ENCODE measurements around the gene CCNY. TPM values are rescaled to one million over a fixed set of nuclear protein-coding genes. Genes with fewer than 3 reads are reported as not detected.

Gene CCNY
- total RNA-seq, result 10 to 100 TPM; 60.5 to 65.9 TPM
- polyA plus RNA-seq (2013, experiment 1 of 2), result 47.6 TPM
- polyA plus RNA-seq (2013, experiment 2 of 2), result 44.6 TPM
- long read RNA-seq, experiment 1, partial matches to known transcripts, result 5 of 18 reads
- long read RNA-seq, experiment 1, other reads (novel, unspliced or antisense), result 12 of 18 reads
- long read RNA-seq, experiment 2, full-length matches to known transcripts, result 125 of 171 reads
- long read RNA-seq, experiment 2, partial matches to known transcripts, result 4 of 171 reads
- long read RNA-seq, experiment 2, other reads (novel, unspliced or antisense), result 42 of 171 reads
- long read RNA-seq, experiment 3, partial matches to known transcripts, result 1 of 5 reads
- long read RNA-seq, experiment 3, other reads (novel, unspliced or antisense), result 2 of 5 reads
- long read RNA-seq, experiment 4, partial matches to known transcripts, result 2 of 7 reads
- long read RNA-seq, experiment 4, other reads (novel, unspliced or antisense), result 4 of 7 reads

GRCh38 chr10:35336084-35336831 lies at the start of gene CCNY:
Gene CCNY, plus strand, starts transcription at chr10:35336509. Its CDS starts 545 bp downstream, at chr10:35337054.
- DNase-seq, result peak; percentile 92
- Histone ChIP-seq H3K9me3 (ENCODE audit: control insufficient read depth, low read length) (no peaks in the 10 kb centered on the region), H3K4me1 (ENCODE audit: control insufficient read depth, insufficient read depth, low read length) (no peaks in the 10 kb centered on the region), H3K36me3 (ENCODE audit: control insufficient read depth, insufficient read depth, low read length) (peaks cover 15% of the 10 kb centered on the region), H3K9ac (ENCODE audit: extremely low read depth, low read length, poor library complexity, severe bottlenecking) (peak within 1 kb of the TSS; percentile 63), H3K27ac (ENCODE audit: low read depth, low read length) (no peak within 1 kb of the TSS), H3K4me3 (ENCODE audit: low read length) (peak within 1 kb of the TSS; percentile 93), H3K27me3 (ENCODE audit: control insufficient read depth, insufficient read depth, low read length, poor library complexity, severe bottlenecking) (no peaks in the 10 kb centered on the region)
- Mint-ChIP-seq H3K4me3 (peak within 1 kb of the TSS; percentile 84), H3K36me3 (ENCODE audit: low read depth) (peaks cover 16% of the 10 kb centered on the region), H3K4me1 (peaks cover 32% of the 10 kb centered on the region), H3K27me3 (ENCODE audit: insufficient read depth) (no peaks in the 10 kb centered on the region), H3K27ac (no peak within 1 kb of the TSS), H3K9me3 (no peaks in the 10 kb centered on the region)
- TF ChIP-seq CTCF (conservative IDR thresholded peaks at IDR 0.05), result no peak
- 0% methylated on average over 16 to 109 of the region's 109 CpGs for WGBS, 2 experiments (ENCODE audit: insufficient coverage in 1 of 2, insufficient read length in 1 of 2)

GRCh38 chr10:35289198-35289597 lies 47.1 kb upstream of the CCNY start:
- Mint-ChIP-seq H3K4me3 (no peak overlapping the region), H3K27me3 (ENCODE audit: insufficient read depth) (no peaks in the 10 kb centered on the region), H3K4me1 (no peaks in the 10 kb centered on the region), H3K36me3 (ENCODE audit: low read depth) (no peaks in the 10 kb centered on the region), H3K9me3 (no peaks in the 10 kb centered on the region), H3K27ac (no peak overlapping the region)
- no peak for TF ChIP-seq CTCF (conservative IDR thresholded peaks at IDR 0.05)
- no peak overlapping the region for H3K9ac ChIP-seq (ENCODE audit: extremely low read depth, low read length, poor library complexity, severe bottlenecking)
- DNase-seq, result no peak
- H3K36me3 ChIP-seq (ENCODE audit: control insufficient read depth, insufficient read depth, low read length), result no peaks in the 10 kb centered on the region
- no peak overlapping the region for H3K27ac ChIP-seq (ENCODE audit: low read depth, low read length)
- 73 to 98% methylated on average over 1 of the region's 1 CpG for WGBS, 2 experiments (ENCODE audit: insufficient coverage in 1 of 2, insufficient read length in 1 of 2)
- H3K4me3 ChIP-seq (ENCODE audit: low read length), result no peak overlapping the region
- no peaks in the 10 kb centered on the region for H3K27me3 ChIP-seq (ENCODE audit: control insufficient read depth, insufficient read depth, low read length, poor library complexity, severe bottlenecking)
- H3K9me3 ChIP-seq (ENCODE audit: control insufficient read depth, low read length), result no peaks in the 10 kb centered on the region
- H3K4me1 ChIP-seq (ENCODE audit: control insufficient read depth, insufficient read depth, low read length), result no peaks in the 10 kb centered on the region

- Mint-ChIP-seq H3K9me3 (no peaks in the 10 kb centered on the region), H3K27me3 (ENCODE audit: insufficient read depth) (no peaks in the 10 kb centered on the region), H3K4me1 (no peaks in the 10 kb centered on the region), H3K4me3 (no peak overlapping the region), H3K27ac (no peak overlapping the region), H3K36me3 (ENCODE audit: low read depth) (no peaks in the 10 kb centered on the region)
- no peak for DNase-seq
- Histone ChIP-seq H3K9ac (ENCODE audit: extremely low read depth, low read length, poor library complexity, severe bottlenecking) (no peak overlapping the region), H3K27me3 (ENCODE audit: control insufficient read depth, insufficient read depth, low read length, poor library complexity, severe bottlenecking) (no peaks in the 10 kb centered on the region), H3K4me3 (ENCODE audit: low read length) (no peak overlapping the region), H3K9me3 (ENCODE audit: control insufficient read depth, low read length) (no peaks in the 10 kb centered on the region), H3K36me3 (ENCODE audit: control insufficient read depth, insufficient read depth, low read length) (no peaks in the 10 kb centered on the region), H3K27ac (ENCODE audit: low read depth, low read length) (no peak overlapping the region), H3K4me1 (ENCODE audit: control insufficient read depth, insufficient read depth, low read length) (no peaks in the 10 kb centered on the region)
- WGBS, 2 experiments (ENCODE audit: insufficient coverage in 1 of 2, insufficient read length in 1 of 2), result 100% methylated on average over 1 of the region's 1 CpG; no CpG with 5 or more reads in 1 of the 2 experiments
- no peak for TF ChIP-seq CTCF (conservative IDR thresholded peaks at IDR 0.05)
These were observed 41.8 kb upstream of the CCNY start for GRCh38 chr10:35294506-35294905.
